GM21526 (cell line): ENCODE results near the gene NPIPB2.
"Not testable (repeated sequence)": the region's sequence is repeated elsewhere in the genome, so short reads cannot be mapped to it uniquely, and the experiment has no call there.

Experiments
- ATAC-seq: cut with Tn5 transposase; IDR thresholded peaks from one replicate; pipeline ENCODE4 v1.9.1; 2021; ENCODE audit warnings: moderate library complexity; ENCODE audit not compliant: unreplicated experiment, low FRiP score

NPIPB2 gene

DNA sequence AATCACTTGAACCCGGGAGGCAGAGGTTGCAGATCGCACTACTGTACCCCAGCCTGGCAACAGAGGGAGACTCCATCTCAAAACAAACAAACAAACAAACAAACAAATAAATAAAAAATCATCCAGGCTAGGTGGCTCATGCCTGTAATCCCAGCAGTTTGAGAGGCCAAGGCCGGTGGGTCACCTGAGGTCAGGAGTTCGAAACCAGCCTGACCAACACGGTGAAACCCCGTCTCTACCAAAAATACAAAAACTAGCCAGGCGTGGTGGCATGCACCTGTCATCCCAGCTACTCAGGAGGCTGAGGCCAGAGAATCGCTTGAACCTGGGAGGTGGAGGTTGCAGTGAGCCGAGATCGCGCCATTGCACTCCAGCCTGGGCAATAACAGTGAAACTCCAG is 21.1 kb upstream of the NPIPB2 start:
- not testable (repeated sequence) for ATAC-seq

DNA sequence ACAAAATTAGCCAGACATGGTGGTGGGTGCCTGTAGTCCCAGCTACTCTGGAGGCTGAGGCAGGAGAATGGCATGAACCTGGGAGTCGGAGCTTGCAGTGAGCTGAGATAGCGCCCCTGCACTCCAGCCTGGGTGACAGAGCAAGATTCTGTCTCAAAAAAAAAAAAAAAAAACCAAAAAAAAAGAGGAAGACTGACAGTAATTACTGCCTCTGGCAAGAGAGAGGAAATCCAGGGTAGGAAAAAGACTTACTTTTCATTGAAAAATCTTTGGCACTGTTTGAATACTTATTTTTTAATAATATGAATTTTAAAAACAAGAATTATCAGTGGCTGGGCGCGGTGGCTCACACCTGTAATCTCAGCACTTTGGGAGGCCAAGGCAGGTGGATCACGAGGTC is 20.6 kb upstream of the NPIPB2 start:
- not testable (repeated sequence) for ATAC-seq

DNA sequence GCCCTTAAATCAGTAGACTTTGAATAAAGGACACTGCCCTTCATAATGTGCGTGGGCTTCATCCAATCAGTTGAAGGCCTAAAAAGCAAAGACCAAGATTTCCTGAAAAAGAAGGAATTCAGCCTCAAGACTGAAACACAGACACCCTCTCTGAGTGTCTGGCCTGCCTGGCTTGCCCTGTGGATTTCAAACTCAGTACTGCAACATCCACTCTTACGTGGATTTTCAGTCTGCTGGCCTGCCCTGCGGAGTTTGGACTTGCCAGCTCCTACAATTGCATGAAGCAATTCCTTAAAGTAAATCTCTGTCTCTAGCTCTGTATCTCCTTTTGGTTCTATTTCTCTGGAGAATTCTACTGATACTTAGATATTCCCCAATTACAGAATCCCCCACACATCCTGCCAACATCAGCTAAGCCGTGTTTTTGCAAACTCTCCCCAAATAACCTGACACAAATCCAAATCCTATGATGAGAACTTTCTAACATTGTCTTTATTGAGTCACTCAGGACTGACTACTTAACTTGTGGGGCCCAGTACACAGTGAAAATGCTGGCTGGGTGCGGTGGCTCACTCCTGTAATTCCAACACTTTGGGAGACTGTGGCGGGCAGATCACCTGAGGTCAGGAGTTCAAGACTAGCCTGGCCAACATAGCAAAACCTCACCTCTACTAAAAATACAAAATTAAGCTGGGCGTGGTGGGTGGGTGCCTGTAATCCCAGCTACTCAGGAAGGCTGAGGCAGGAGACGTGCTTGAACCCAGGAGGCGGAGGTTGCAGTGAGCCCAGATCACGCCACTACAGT is 15.9 kb upstream of the NPIPB2 start:
- ATAC-seq = no peak

DNA sequence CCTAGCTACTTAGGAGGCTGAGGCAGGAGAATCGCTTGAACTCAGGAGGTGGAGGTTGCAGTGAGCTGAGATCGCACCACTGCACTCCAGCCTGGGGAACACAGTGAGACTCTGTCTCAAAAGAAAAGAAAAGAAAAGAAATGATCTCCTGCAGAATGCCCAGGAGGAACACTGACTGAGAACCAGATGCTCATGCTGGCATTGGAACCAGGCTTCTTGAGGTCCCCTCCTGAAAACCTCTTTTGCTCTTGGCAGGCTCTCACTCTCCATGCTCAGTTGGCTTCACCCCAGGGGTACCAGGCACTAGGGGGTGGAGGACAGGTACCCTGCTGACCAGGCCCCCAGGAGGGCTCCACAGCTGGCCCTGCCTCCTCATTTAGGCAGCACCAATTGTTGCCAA is 14.7 kb upstream of the NPIPB2 start:
- ATAC-seq = no peak

DNA sequence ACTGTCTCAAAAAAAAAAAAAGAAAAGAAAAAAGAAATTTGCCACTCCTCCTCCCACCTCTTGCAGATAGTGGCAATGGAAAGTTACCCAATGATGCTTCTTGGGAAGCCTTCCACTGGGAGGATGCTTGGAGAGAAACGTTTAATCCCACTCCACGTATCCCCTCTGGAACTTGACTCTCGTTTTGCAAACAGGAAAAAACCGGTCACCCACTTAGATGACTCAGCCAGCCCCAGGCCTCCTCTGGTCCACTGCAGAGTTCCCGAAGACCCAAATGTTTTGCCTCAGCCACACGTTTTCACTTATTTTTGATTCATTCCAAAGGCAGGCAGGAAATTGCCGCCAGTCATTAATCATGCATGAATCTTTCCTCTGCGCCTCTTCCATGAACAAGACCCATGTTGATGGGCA is 13.9 kb upstream of the NPIPB2 start:
- no peak for ATAC-seq

DNA sequence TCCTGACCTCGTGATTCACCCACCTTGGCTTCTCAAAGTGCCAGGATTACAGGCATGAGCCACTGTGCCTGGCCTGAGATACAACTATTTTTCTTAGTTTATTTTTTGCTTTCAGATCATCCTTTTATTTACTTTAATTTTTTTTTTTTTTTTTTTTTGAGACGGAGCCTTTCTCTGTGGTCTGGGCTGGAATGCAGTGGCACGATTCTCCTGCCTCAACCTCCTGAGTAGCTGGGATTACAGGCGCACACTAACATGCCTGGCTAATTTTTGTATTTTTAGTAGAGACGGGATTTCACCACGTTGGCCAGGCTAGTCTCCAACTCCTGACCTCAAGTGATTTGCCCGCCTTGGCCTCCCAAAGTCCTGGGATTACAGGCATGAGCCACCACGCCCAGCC is 11.7 kb upstream of the NPIPB2 start:
- ATAC-seq = not testable (repeated sequence)

DNA sequence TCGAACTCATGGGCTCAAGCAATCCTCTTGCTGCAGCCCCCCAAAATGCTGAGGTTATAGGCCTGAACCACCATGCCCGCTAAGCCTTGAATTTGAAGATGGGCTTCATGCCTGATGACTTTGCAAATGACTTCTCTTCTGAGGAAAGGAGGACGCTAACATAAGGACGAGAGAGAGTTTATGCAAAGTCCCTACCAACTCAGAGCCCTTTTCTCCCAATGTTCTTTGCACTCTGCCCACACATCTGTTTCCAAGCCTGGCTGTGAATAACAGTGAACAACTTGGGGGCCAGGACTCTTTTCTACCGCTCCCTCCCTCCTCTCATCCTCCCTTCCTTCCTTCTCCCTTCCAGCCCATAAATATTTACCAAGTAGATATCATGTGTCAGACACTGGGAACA is 8.5 kb upstream of the NPIPB2 start:
- ATAC-seq = no peak

DNA sequence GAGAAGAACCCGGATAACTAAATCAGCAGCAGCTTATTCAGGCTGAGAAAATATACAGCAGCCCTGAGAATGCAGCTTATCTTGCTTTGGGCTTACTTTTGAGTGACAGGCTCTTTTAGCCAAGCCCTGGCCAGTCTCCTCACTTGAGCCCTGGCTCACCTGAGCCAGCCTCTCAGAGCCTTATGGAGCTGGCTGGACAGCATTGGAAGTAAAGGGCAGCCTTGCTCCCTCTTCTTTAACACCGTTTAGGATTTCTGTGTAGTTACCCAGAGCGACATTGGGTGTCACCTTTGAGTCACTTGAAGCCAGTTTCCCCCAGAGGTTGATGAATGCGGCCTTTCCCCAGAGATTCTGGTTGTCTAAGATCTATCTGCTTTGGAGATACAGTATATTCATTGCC is 7.7 kb upstream of the NPIPB2 start:
- peak; percentile 66 for ATAC-seq

DNA sequence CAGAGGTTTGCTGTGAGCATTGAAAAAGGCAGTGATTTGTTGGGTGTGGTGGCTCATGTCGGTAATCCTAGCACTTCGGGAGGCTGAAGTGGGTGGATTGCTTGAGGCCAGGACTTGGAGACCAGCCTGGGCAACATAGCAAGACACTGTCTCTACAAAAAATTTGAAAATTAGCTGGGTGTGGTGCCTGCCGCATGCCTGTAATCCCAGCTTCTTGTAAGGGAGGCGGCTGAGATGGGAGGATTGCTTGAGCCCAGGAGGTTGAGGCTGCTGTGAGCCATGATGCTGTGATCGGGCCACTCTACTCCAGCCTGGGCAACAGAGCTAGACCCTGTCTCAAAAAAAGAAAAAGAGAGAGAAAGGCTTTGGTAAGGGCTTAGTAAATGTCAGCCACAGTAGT is 7.0 kb upstream of the NPIPB2 start:
- ATAC-seq = no peak

DNA sequence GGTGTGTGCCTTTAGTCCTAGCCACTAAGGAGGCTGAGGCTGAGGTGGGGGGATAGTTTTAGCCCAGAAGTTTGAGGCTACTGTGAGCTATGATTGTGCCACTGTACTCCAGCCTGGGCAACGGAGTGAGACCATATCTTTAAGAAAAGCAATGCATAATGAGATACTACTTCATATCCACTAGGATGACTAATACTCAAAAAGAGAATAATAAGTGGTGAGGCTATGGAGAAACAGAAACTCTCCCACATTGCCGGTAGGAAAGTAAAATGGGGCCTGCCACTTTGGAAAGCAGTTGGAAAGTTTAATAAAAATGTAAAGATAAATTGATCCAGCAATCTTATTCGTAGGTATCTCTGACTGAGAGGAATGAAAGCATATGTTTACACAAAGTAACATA is 4.6 kb upstream of the NPIPB2 start:
- no peak for ATAC-seq

DNA sequence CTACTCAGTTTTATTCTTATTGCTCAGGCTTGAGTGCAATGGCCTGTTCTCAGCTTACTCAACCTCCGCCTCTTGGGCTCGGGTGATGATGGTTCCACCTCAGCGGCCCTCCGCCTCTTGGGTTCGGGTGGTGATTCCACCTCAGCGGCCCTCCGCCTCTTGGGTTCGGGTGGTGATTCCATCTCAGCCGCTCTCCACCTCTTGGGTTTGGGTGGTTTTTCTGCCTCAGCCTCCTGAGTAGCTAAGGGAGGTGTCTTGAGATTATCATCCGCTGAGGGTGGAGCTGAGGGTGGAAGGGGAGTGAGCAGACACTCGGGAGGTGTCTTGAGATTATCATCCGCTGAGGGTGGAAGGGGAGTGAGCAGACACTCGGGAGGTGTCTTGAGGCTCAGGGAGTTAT is 14.5 kb downstream of the NPIPB2 start:
- ATAC-seq = not testable (repeated sequence)

DNA sequence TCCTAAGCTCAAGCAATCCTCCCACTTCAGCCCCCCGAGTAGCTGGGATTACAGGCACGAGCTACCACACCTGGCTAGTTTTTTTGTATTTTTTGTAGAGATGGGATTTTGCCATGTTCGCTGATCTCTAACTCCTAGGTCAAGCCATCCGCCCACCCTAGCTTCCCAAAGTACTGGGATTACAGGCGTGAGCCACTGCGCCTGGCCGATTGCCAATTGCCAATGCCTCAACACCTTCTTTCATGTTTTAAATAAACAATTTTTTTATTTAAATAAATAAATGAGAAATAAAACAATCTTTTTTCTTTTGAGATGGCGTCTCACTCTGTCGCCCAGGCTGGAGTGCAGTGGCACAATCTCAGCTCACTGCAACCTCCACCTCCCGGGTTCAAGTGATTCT is 17.8 kb downstream of the NPIPB2 start:
- ATAC-seq = not testable (repeated sequence)

DNA sequence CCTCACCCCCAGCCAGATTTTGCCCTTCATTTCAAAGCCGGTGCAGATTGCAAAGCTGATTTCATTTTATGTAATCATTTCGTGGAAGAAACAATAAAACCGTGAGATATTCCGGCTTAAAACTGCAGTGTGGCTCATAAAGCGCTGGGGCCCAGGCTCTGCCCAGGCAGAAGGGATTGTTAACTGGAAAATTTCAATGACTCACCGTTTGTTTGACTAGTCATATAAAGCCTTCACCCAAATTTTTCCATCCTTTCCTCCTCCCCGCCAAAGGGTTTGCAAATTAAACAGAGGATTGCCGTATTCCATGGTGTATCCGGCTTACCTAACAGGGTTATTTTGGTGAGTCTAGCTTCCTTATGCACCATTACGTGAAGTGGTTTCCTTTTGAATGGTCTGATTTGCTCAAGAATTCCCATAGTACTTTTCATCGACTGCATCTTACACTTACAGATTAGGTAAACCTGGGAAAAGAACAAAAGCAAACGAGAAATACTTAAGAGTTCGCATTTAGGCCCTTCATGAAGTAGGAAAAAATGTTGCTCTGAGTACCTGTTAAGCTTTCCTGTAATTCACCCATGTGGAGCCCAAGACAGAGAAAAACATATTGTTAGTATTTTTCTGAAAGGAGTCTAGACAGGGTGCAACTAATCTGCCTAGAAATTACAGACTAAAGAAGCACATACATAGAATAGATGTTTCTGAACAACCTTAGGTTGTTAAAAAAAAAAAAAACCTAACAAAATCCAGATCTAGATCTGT is 25.1 kb downstream of the NPIPB2 start:
- no peak for ATAC-seq

DNA sequence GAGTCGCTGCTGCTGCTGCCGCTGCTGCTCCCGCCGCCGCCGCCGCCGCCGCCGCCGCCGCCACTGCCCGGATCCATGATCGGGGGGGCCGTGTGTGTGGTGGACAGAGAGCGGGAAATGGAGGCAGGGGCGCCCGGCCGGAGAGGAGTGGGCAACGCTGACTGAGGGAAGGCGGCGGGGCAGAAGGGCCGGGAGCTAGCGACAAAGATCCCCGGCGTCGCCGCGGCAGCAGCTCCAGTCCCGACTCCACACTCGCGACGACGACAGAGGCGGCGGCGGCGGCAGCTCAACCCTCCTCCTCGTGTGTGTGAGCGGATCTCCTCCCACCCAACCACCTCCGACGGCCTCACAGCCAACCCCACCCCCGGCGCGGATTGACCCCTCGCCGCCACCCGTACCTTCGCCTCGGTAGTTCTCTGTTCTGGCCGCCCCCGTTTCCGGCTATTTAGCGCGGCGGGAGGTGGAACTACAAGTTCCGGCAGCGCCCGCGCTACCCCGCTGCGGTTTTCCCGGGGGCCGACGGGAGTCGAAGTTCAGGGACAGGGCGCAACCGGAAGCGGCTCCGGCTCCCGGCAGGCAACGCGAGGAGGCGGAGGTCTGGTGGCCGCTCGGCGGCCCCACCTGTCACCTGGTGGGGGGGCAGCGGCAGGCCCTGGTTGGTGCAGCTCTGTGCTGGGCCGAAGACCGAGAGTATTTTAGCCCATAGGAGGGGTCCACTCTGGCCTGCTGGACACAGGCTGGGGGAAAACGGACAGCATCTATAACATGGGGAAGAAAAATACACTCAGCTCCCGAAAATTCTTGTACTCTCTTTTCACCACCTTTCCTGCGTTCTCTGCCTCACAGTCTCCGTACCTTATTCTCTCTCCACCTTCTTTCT is 26.0 kb downstream of the NPIPB2 start, which contains the start of gene GSPT1:
Gene GSPT1 (minus strand): TSS at position 313 of the 880 bp plus-strand sequence. CDS start 236 bp downstream, at position 77.
- peak; percentile 80 for ATAC-seq

DNA sequence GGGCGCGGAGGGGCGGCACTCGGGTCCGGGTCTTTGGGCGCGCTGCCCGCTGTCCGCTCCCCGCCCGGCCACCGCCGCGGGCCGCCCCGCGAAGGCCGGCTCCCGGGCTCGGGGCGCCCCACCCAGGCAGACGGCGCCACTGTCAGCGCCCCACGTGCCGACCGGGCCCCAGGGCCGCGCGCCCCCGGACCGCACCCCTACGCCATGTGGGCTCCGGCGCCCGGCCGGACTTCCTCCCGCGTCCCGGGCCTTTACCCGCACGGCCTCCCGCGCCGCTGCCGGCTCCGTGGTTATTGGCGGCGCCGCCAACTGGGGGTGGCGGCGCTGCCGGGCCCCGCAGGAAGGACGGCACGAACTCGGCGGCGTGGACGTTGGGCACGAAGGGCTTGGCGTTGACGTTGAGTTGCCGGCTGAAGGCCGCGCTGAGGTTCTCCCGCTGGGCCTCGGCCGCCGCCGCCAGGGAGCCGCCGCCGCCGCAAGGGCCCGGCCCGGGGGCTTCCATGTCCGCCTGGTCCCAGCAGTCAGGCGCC is 26.7 kb downstream of the NPIPB2 start:
- peak; percentile 35 for ATAC-seq

DNA sequence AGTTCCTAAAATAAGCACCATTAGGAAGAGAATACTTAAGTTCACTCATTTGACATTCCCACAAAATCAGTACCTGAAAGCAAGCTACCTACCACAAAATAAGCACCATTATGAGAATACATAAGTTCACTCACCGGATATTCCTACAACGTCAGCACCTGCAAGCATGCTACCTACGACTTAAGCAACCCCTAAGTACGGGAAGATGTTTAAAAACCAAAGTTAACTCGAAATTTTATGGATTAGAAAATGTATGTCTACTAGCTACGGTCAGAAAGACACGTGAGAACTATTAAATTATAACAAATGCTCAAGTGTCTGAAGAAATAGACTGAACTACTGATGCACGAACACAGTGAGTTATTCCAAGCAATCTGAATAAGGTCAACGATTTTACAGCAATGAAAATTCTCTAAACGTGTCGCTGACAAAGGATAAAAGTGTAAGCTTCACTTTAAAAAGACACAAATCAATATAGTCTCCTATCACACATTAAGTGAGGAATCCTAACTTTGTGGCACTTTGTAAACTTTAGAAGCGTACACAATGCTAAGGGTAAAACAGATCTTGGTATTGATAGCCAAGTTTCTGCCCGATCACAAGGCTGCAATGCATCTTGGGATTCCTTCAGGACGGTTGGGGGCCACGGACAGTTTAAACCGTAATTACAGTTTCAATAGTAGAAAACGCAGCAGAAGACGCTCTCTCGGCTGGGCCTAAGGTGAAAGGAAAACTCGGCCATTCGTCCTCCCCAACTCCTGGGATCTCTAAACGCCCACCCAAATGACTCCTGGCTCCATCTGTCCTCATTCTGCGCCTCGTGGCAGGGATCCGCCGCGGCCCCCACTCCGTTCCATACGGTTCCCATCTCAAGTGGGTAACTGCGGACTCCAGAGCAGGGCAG is 27.4 kb downstream of the NPIPB2 start:
- ATAC-seq = peak; percentile 8

DNA sequence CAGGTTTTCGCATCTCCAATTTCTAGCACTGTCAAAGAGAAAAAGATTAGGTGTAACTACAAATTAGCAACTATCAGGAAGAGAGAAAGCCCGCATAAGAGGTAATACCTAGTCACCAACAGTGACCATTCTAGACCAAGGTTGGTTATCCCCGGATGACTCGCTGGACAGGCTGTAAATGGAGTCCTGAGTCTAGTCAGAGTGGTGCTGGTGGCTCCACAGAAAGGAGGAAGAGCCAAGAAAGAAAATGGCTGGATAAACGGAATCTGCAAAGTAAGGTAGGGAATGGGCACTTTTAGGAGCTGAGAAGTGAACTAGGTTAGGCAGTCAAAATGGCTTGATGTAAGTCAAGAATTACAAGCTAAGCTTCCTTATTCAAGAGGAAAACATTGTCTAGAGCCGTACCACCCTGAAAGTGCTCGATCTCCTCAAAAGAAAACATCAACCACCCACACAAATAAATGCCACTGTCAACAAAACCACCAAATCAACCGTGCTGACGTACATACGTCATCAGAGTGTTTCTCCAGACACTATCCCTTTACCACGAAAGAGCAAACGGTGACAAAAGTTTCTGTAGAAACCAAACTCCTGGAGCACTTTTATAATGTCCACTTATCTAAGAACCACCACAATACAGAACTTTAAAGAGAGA is 28.3 kb downstream of the NPIPB2 start:
- ATAC-seq = no peak

DNA sequence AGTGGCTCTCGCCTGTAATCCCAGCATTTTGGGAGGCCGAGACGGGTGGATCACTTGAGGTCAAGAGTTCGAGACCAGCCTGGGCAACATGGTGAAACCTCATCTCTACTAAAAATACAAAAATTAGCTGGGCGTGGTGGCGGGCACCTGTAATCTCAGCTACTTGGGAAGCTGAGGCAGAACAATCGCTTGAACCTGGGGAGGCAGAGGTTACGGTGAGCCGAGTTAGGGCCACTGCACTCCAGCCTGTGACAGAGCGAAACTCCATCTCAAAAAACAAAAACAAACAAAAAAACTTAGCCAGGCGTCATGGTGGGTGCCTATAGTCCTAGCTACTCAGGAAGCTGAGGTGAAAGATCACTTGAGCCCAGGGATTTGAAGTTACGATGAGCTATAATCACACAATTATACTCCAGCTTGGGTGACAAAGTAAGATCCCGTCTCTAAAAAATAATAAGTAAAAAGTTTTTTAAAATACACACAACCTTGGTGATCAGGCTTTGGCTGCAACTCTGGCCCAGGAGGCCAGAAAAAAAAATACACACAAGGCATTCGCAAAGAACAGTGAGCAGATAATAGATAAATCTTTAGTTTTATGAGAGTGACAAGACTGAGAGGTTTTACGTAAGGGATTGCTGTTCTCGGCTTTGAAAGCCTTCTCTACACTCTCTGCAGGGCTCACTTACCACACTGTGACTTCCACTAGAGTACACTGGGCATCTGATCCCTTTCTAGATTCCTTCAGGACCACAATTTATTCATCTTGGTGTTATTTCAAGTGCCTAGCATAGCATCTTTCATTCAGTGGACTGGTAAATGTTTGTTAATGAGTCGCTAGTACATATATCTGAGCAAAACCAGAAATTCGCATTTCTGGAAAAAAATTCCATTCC is 31.9 kb downstream of the NPIPB2 start:
- ATAC-seq = no peak
